Cardiac muscle cell (in vitro differentiated cells and primary cell): Measurements from ENCODE around the gene GFM2. TPM values are rescaled to one million over a fixed set of nuclear protein-coding genes. Genes with fewer than 3 reads are reported as not detected.
A peak's percentile ranks its signal among the peaks of the same experiment; 100 is the strongest.

ENCODE experiments used
- DNase-seq, 2 donors: peaks; one replicate each; pipeline versions ENCODE4 v3.0.0 to v3.0.0-alpha.2; 2010 to 2017; ENCODE audit warnings: low read depth in 1 of 2, low spot score in 1 of 2
- H3K27ac ChIP-seq: fragments of 200-600 bp; sonication (generic); 2 replicates; pipeline ENCODE4 v1.5.1; 2016
- H3K27me3 ChIP-seq: fragments of 200-600 bp; sonication (generic); 2 replicates; pipeline ENCODE4 v1.6.0; 2016; ENCODE audit warnings: control low read depth
- H3K36me3 ChIP-seq: fragments of 200-600 bp; sonication (generic); 2 replicates; pipeline ENCODE4 v1.5.1; 2016; ENCODE audit warnings: control low read depth
- H3K4me1 ChIP-seq: fragments of 200-600 bp; sonication (generic); 2 replicates; pipeline ENCODE4 v1.8.1; 2017; ENCODE audit warnings: low read depth, mild to moderate bottlenecking, mixed run types
- H3K4me3 ChIP-seq: fragments of 200-600 bp; sonication (generic); 2 replicates; pipeline ENCODE4 v1.5.1; 2016; ENCODE audit warnings: mild to moderate bottlenecking
- H3K9me3 ChIP-seq: fragments of 200-600 bp; sonication (generic); 2 replicates; pipeline ENCODE4 v1.5.1; 2017; ENCODE audit warnings: low read depth, mild to moderate bottlenecking, control low read depth
- CTCF ChIP-seq: IDR thresholded peaks from 2 replicates; pipeline ENCODE4 v1.5.1; 2012; ENCODE audit warnings: low read depth, mild to moderate bottlenecking, low read length
- polyA plus RNA-seq: library from polyadenylated mRNA; unstranded; fragments of >200 nt; fragmentation: Nextera tagmentation; extraction: Ambion mirVana; gene quantifications from 2 replicates; pipeline ENCODE4 v1.2.1, GENCODE V29; 2016
- total RNA-seq: library from RNA; depleted of rRNA; stranded (reverse); fragments of >200 nt; gene quantifications from 2 replicates; pipeline ENCODE4 v1.2.3, GENCODE V29; 2016

The GFM2 gene
- total and polyA plus RNA-seq, 2 experiments from 2014 or later, result 50.9 to 55.7 TPM

GRCh38 chr5:74787424-74787823 is 20.5 kb upstream of the GFM2 start:
- Histone ChIP-seq H3K4me1 (no peaks in the 10 kb centered on the region), H3K27ac (no peak overlapping the region), H3K36me3 (peaks cover 7% of the 10 kb centered on the region), H3K9me3 (no peaks in the 10 kb centered on the region), H3K4me3 (no peak overlapping the region), H3K27me3 (no peaks in the 10 kb centered on the region)
- no peak for DNase-seq
- TF ChIP-seq CTCF, result no peak

GRCh38 chr5:74786851-74787250 is 19.9 kb upstream of the GFM2 start:
- no peaks in the 10 kb centered on the region for H3K9me3 ChIP-seq
- DNase-seq, result no peak
- no peak overlapping the region for H3K4me3 ChIP-seq
- peaks cover 4% of the 10 kb centered on the region for H3K36me3 ChIP-seq
- no peak for TF ChIP-seq CTCF
- no peaks in the 10 kb centered on the region for H3K27me3 ChIP-seq
- no peaks in the 10 kb centered on the region for H3K4me1 ChIP-seq
- H3K27ac ChIP-seq, result no peak overlapping the region

GRCh38 chr5:74778609-74779008 is 11.7 kb upstream of the GFM2 start:
- Histone ChIP-seq H3K4me1 (no peaks in the 10 kb centered on the region), H3K27ac (no peak overlapping the region), H3K36me3 (peaks cover 48% of the 10 kb centered on the region), H3K27me3 (no peaks in the 10 kb centered on the region), H3K4me3 (no peak overlapping the region), H3K9me3 (no peaks in the 10 kb centered on the region)
- TF ChIP-seq CTCF, result no peak
- DNase-seq, result no peak

GRCh38 chr5:74772359-74772758 is 5.4 kb upstream of the GFM2 start:
- Histone ChIP-seq H3K36me3 (peaks cover 60% of the 10 kb centered on the region), H3K4me1 (peaks cover 5% of the 10 kb centered on the region), H3K27me3 (no peaks in the 10 kb centered on the region), H3K4me3 (no peak overlapping the region), H3K9me3 (no peaks in the 10 kb centered on the region), H3K27ac (no peak overlapping the region)
- peak in 1 of 2 donors; percentile 21 for DNase-seq
- TF ChIP-seq CTCF, result no peak

- Histone ChIP-seq H3K4me3 (peak overlapping the region; percentile 82), H3K27ac (peak overlapping the region; percentile 76), H3K36me3 (peaks cover 37% of the 10 kb centered on the region), H3K4me1 (peaks cover 10% of the 10 kb centered on the region), H3K27me3 (no peaks in the 10 kb centered on the region), H3K9me3 (no peaks in the 10 kb centered on the region)
- TF ChIP-seq CTCF, result no peak
- DNase-seq, result peak; percentile 53 to 72
Measured at GRCh38 chr5:74767579-74767913, 629 bp upstream of the GFM2 start.

- H3K27ac ChIP-seq, result peak overlapping the region; percentile 67
- H3K4me3 ChIP-seq, result peak overlapping the region; percentile 82
- no peaks in the 10 kb centered on the region for H3K9me3 ChIP-seq
- DNase-seq, result peak; percentile 20 to 77
- peak; percentile 55 for TF ChIP-seq CTCF
- H3K4me1 ChIP-seq, result peaks cover 10% of the 10 kb centered on the region
- H3K27me3 ChIP-seq, result no peaks in the 10 kb centered on the region
- H3K36me3 ChIP-seq, result peaks cover 32% of the 10 kb centered on the region
Measured at GRCh38 chr5:74766418-74766848, 484 bp downstream of the GFM2 start.
